ENCODE data around the gene BMPER.
A peak's percentile ranks its signal among the peaks of the same experiment; 100 is the strongest.

The BMPER gene

GRCh38 chr7:33905389-33906032 lies at the start of gene BMPER:
TSS of gene BMPER (plus strand) at chr7:33905539. CDS start at chr7:33905614, 75 bp downstream.
- Histone ChIP-seq H3K27me3 (ENCODE audit: insufficient read depth, low read length) (no peaks in the 10 kb centered on the region), H3K4me3 (ENCODE audit: low read depth, low read length) (peak within 1 kb of the TSS; percentile 93), H3K36me3 (ENCODE audit: insufficient read depth, low read length) (no peaks in the 10 kb centered on the region), H3K79me2 (ENCODE audit: control insufficient read depth, insufficient read depth, low read length, unreplicated experiment) (peaks cover 19% of the 10 kb centered on the region), H2AFZ (ENCODE audit: low read length, unreplicated experiment) (peak within 1 kb of the TSS; percentile 88), H3K27ac (ENCODE audit: low read depth, low read length) (peak within 1 kb of the TSS; percentile 85), H3K4me1 (ENCODE audit: control insufficient read depth, insufficient read depth, low read length, unreplicated experiment) (peaks cover 35% of the 10 kb centered on the region)

- H3K79me2 ChIP-seq (ENCODE audit: control insufficient read depth, insufficient read depth, low read length, unreplicated experiment) = no peaks in the 10 kb centered on the region
- no peak overlapping the region for H3K4me3 ChIP-seq (ENCODE audit: low read depth, low read length)
- no peaks in the 10 kb centered on the region for H3K36me3 ChIP-seq (ENCODE audit: insufficient read depth, low read length)
- H3K4me1 ChIP-seq (ENCODE audit: control insufficient read depth, insufficient read depth, low read length, unreplicated experiment) = no peaks in the 10 kb centered on the region
- no peak overlapping the region for H3K27ac ChIP-seq (ENCODE audit: low read depth, low read length)
- H2AFZ ChIP-seq (ENCODE audit: low read length, unreplicated experiment) = no peak overlapping the region
- no peaks in the 10 kb centered on the region for H3K27me3 ChIP-seq (ENCODE audit: insufficient read depth, low read length)
These were observed 43.4 kb upstream of the BMPER start for GRCh38 chr7:33861947-33862346.

DNA sequence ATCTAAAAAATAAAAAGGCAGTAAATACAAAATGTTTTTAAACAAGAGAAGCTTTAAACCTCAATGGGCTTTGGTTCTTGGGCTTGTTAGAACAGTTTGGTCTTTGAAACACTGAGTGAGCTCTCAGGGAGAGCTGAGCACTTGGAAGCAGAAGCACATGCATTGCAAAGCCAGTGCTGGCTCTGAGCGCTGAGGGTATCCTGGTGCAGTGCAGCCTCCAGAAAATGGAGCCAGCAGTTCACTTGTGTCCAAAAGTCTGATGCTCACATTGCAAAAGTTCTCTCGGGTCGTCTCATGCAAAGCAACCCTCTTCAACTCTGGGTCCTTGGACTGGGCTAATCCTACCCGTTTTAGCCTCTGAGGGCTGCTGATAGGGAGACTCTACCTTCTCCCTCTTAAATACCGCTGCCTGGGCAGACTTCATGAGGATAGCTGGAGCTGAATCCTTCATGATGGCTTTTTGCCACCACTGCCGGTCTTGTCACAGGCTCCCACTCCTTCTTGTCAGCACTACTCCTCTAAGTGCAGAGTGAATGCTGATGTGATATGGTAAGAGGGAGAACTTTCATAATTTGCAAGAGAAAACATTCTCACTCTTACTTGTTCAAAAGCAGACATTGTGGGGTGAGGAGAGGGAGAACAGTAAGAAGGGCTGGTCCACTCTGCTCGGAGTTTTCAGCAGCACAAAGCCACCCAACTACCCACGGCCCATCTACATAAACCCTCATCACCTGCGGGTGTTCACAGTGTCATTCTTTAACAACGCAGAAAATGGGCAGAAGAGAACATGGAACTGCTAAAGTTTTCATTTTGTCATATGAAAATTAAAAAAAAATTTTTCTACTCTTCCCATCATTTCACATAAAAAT lies 42.2 kb upstream of the BMPER start:
- Histone ChIP-seq H3K27ac (ENCODE audit: low read depth, low read length) (no peak overlapping the region), H3K36me3 (ENCODE audit: insufficient read depth, low read length) (no peaks in the 10 kb centered on the region), H3K27me3 (ENCODE audit: insufficient read depth, low read length) (no peaks in the 10 kb centered on the region), H3K4me3 (ENCODE audit: low read depth, low read length) (no peak overlapping the region), H3K79me2 (ENCODE audit: control insufficient read depth, insufficient read depth, low read length, unreplicated experiment) (no peaks in the 10 kb centered on the region), H2AFZ (ENCODE audit: low read length, unreplicated experiment) (no peak overlapping the region), H3K4me1 (ENCODE audit: control insufficient read depth, insufficient read depth, low read length, unreplicated experiment) (peaks cover under 1% of the 10 kb centered on the region)

DNA sequence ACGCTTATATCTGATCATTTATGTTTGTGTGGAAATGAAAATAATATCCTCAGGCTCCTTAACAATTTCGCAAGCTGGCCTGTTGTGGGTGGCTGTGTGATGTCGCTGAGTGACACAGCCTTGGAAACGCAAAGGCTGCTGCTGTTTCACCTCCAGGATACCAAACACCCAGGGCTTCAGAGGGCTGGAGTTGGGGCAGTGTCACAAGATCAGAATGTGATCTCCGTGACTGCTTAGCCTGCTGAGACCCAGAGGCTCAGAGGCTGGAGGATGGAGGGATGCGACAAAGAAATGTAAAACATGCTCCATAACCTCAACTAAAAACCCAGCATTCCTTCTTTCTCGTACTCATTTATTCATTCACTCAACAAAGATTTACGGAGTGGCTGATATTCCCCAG lies 37.2 kb upstream of the BMPER start:
- Histone ChIP-seq H3K4me3 (ENCODE audit: low read depth, low read length) (no peak overlapping the region), H3K79me2 (ENCODE audit: control insufficient read depth, insufficient read depth, low read length, unreplicated experiment) (no peaks in the 10 kb centered on the region), H3K4me1 (ENCODE audit: control insufficient read depth, insufficient read depth, low read length, unreplicated experiment) (peaks cover 13% of the 10 kb centered on the region), H2AFZ (ENCODE audit: low read length, unreplicated experiment) (no peak overlapping the region), H3K27ac (ENCODE audit: low read depth, low read length) (peak overlapping the region; percentile 46), H3K36me3 (ENCODE audit: insufficient read depth, low read length) (no peaks in the 10 kb centered on the region), H3K27me3 (ENCODE audit: insufficient read depth, low read length) (no peaks in the 10 kb centered on the region)

DNA sequence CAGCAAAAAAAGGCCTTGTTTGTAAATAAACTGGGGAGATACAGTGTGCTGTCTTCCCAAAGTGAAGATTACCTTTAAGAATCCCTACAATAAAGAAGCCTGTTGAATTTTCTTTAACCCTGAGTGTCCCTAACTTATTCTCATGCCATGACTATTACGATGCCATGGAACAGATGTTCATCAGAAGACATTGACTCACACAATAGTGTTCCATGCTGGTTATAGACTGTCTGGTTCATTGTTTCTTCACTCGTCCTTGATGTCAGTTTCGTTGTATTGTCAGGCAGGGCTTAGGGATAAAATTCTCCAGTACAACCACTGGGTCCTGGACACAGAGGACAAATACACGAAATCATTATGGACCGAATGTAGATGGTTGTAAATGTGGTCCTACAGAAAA lies 36.2 kb upstream of the BMPER start:
- Histone ChIP-seq H3K79me2 (ENCODE audit: control insufficient read depth, insufficient read depth, low read length, unreplicated experiment) (no peaks in the 10 kb centered on the region), H2AFZ (ENCODE audit: low read length, unreplicated experiment) (no peak overlapping the region), H3K27ac (ENCODE audit: low read depth, low read length) (no peak overlapping the region), H3K4me1 (ENCODE audit: control insufficient read depth, insufficient read depth, low read length, unreplicated experiment) (peaks cover 23% of the 10 kb centered on the region), H3K4me3 (ENCODE audit: low read depth, low read length) (no peak overlapping the region), H3K36me3 (ENCODE audit: insufficient read depth, low read length) (no peaks in the 10 kb centered on the region), H3K27me3 (ENCODE audit: insufficient read depth, low read length) (no peaks in the 10 kb centered on the region)

DNA sequence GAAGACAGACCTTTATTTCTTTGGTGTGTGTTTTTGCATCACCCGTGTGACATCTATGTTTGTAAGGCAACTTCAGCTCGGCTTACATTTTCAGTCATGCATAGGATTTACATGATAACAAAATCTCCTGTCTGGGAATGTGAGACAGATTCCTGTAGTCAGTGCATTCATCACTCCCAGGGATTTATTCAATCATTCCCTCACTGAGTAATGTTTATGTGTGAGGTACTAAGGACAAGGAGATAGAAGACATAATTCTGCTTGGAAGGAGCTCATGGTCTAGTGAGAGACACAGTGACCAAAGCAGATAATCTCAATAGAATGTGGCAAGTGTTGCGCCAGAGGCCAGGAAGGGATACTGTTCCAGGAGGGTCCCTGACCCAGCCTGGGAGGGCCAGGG lies 35.2 kb upstream of the BMPER start:
- Histone ChIP-seq H2AFZ (ENCODE audit: low read length, unreplicated experiment) (no peak overlapping the region), H3K4me1 (ENCODE audit: control insufficient read depth, insufficient read depth, low read length, unreplicated experiment) (peaks cover 26% of the 10 kb centered on the region), H3K27ac (ENCODE audit: low read depth, low read length) (no peak overlapping the region), H3K4me3 (ENCODE audit: low read depth, low read length) (no peak overlapping the region), H3K36me3 (ENCODE audit: insufficient read depth, low read length) (no peaks in the 10 kb centered on the region), H3K27me3 (ENCODE audit: insufficient read depth, low read length) (no peaks in the 10 kb centered on the region), H3K79me2 (ENCODE audit: control insufficient read depth, insufficient read depth, low read length, unreplicated experiment) (no peaks in the 10 kb centered on the region)

GRCh38 chr7:33872870-33873269 lies 32.5 kb upstream of the BMPER start:
- H3K79me2 ChIP-seq (ENCODE audit: control insufficient read depth, insufficient read depth, low read length, unreplicated experiment) = no peaks in the 10 kb centered on the region
- H3K36me3 ChIP-seq (ENCODE audit: insufficient read depth, low read length) = no peaks in the 10 kb centered on the region
- H3K4me3 ChIP-seq (ENCODE audit: low read depth, low read length) = peak overlapping the region; percentile 61; the same call in 1 of the 2 replicates
- peaks cover 49% of the 10 kb centered on the region for H3K4me1 ChIP-seq (ENCODE audit: control insufficient read depth, insufficient read depth, low read length, unreplicated experiment)
- no peak overlapping the region for H2AFZ ChIP-seq (ENCODE audit: low read length, unreplicated experiment)
- H3K27ac ChIP-seq (ENCODE audit: low read depth, low read length) = peak overlapping the region; percentile 92
- no peaks in the 10 kb centered on the region for H3K27me3 ChIP-seq (ENCODE audit: insufficient read depth, low read length)

GRCh38 chr7:33873518-33873917 lies 31.8 kb upstream of the BMPER start:
- Histone ChIP-seq H3K27me3 (ENCODE audit: insufficient read depth, low read length) (no peaks in the 10 kb centered on the region), H3K4me1 (ENCODE audit: control insufficient read depth, insufficient read depth, low read length, unreplicated experiment) (peaks cover 46% of the 10 kb centered on the region), H3K79me2 (ENCODE audit: control insufficient read depth, insufficient read depth, low read length, unreplicated experiment) (no peaks in the 10 kb centered on the region), H3K27ac (ENCODE audit: low read depth, low read length) (peak overlapping the region; percentile 92), H2AFZ (ENCODE audit: low read length, unreplicated experiment) (peak overlapping the region; percentile 24), H3K4me3 (ENCODE audit: low read depth, low read length) (peak overlapping the region; percentile 61), H3K36me3 (ENCODE audit: insufficient read depth, low read length) (no peaks in the 10 kb centered on the region)

DNA sequence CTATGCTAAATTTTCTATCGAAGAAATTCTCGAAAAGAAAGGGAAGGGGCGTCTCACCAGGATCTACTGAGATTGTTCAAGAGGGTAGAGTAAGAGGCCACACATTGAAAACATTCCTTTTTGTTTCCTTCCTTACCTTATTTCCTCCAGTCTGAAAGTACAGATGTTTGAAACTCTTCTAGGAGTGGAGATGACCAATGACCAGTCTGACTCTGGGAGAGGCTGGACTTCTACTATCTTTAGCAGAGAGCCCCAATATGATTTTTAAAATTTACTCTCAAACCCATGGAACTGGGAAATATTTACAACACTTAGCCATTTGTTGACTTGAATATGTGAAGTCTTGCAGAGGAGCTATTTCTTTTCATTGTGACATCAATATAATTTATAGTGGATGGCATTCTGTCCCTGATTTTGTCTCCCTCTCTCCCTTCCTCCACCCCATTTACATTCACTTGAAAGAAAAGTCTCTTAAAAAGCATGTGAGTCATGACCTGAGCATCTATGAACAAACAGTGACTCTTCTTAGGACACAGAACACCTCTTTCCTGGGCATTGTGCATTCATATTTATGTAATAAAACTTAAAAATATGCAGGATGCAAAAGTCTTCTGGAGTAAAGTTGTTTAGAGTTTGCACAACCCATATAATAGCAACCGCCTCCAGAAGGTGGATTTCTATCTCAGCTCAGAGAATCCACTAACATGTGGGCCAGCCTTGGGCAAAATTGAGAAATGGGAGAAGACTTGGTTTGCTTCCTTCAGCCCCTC lies 31.2 kb upstream of the BMPER start:
- no peaks in the 10 kb centered on the region for H3K79me2 ChIP-seq (ENCODE audit: control insufficient read depth, insufficient read depth, low read length, unreplicated experiment)
- H2AFZ ChIP-seq (ENCODE audit: low read length, unreplicated experiment) = peak overlapping the region; percentile 10
- H3K36me3 ChIP-seq (ENCODE audit: insufficient read depth, low read length) = no peaks in the 10 kb centered on the region
- H3K4me3 ChIP-seq (ENCODE audit: low read depth, low read length) = peak overlapping the region; percentile 61
- H3K27me3 ChIP-seq (ENCODE audit: insufficient read depth, low read length) = no peaks in the 10 kb centered on the region
- peaks cover 45% of the 10 kb centered on the region for H3K4me1 ChIP-seq (ENCODE audit: control insufficient read depth, insufficient read depth, low read length, unreplicated experiment)
- H3K27ac ChIP-seq (ENCODE audit: low read depth, low read length) = peak overlapping the region; percentile 92

DNA sequence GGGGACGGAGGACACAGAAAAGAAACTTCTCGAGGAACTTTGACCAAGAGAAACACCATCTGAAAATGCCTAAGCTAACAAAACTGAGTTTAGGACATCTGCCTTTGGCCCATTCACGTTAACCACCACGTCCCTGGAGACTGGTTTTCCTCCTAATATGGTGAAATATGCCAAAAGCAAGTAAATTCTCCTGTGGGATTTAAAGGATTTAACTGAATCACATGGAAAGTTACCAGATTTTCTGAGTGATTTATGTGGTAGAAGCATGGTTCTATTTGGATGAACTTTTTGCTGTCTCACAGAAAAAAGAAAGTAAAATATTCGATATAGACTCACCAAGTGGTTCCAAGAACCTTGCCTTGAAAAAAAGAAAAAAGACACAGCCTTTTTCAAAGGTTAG lies 30.4 kb upstream of the BMPER start:
- Histone ChIP-seq H3K4me1 (ENCODE audit: control insufficient read depth, insufficient read depth, low read length, unreplicated experiment) (peaks cover 45% of the 10 kb centered on the region), H3K27ac (ENCODE audit: low read depth, low read length) (peak overlapping the region; percentile 92), H3K79me2 (ENCODE audit: control insufficient read depth, insufficient read depth, low read length, unreplicated experiment) (no peaks in the 10 kb centered on the region), H3K27me3 (ENCODE audit: insufficient read depth, low read length) (no peaks in the 10 kb centered on the region), H3K4me3 (ENCODE audit: low read depth, low read length) (peak overlapping the region; percentile 61), H3K36me3 (ENCODE audit: insufficient read depth, low read length) (no peaks in the 10 kb centered on the region), H2AFZ (ENCODE audit: low read length, unreplicated experiment) (no peak overlapping the region)
